Heart right ventricle (tissue), 16 donors: ENCODE results near the gene POF1B. TPM values are rescaled to one million over a fixed set of nuclear protein-coding genes. Genes with fewer than 3 reads are reported as not detected.

Experiments
- ATAC-seq, 8 donors: fragments of 200-7000 bp; cut with Tn5 transposase; one replicate each; pipeline ENCODE4 v1.9.1; 2020; ENCODE audit warnings: mild to moderate bottlenecking in 8 of 8, moderate library complexity in 8 of 8, moderate number of reproducible peaks in 1 of 8
- DNase-seq, 2 donors: peaks; one replicate each; pipeline ENCODE4 v3.0.0-alpha.2; 2020
- H3K27ac ChIP-seq, 10 donors: fragments of 200-600 bp; sonication (generic) in 2 of 10; one replicate each; pipeline versions ENCODE4 v1.5.0 to v1.8.0; 2020 to 2022; ENCODE audit warnings: mild to moderate bottlenecking in 3 of 10
- H3K27me3 ChIP-seq, 7 donors: fragments of 200-600 bp; one replicate each; pipeline ENCODE4 v1.8.0; 2021 to 2022; ENCODE audit warnings: mild to moderate bottlenecking in 2 of 7
- H3K36me3 ChIP-seq, 9 donors: fragments of 200-600 bp; sonication (generic) in 1 of 9; one replicate each; pipeline versions ENCODE4 v1.5.0 to v1.8.0; 2020 to 2022; ENCODE audit warnings: mild to moderate bottlenecking in 2 of 9
- H3K4me1 ChIP-seq, 9 donors: fragments of 200-600 bp; sonication (generic) in 1 of 9; one replicate each; pipeline versions ENCODE4 v1.5.0 to v1.8.0; 2020 to 2022; ENCODE audit warnings: mild to moderate bottlenecking in 4 of 9
- H3K4me3 ChIP-seq, 10 donors: fragments of 200-600 bp; sonication (generic) in 2 of 10; one replicate each; pipeline versions ENCODE4 v1.5.0 to v1.8.0; 2020 to 2022; ENCODE audit warnings: mild to moderate bottlenecking in 7 of 10, moderate library complexity in 2 of 10
- H3K9me3 ChIP-seq, 11 donors: fragments of 200-600 bp in 10 of 11; sonication (generic) in 2 of 11; one replicate each; pipeline versions ENCODE4 v1.5.0 to v1.8.0; 2013 to 2022; ENCODE audit warnings: mild to moderate bottlenecking in 2 of 11, control low read depth in 1 of 11, moderate library complexity in 1 of 11
- CTCF ChIP-seq, 9 donors: fragments of 200-600 bp; sonication (generic) in 2 of 9; IDR thresholded peaks; one replicate each; pipeline versions ENCODE4 v1.5.0 to v1.8.0; 2021 to 2022; ENCODE audit warnings: antibody characterized with exemption in 9 of 9, mild to moderate bottlenecking in 5 of 9, moderate library complexity in 1 of 9
- WGBS, 2 donors: extraction: QIAGEN DNeasy Blood & Tissue Kit; methylation state at CpG; one replicate each; pipeline ENCODE4 v1.1.7; 2013; ENCODE audit warnings: inconsistent platforms in 1 of 2; 5-methylcytosine and 5-hydroxymethylcytosine counted together
- intact Hi-C, 10 donors: fragments of 100-400 bp; cut with DNase I; formaldehyde crosslinking; loops; one replicate each; pipeline versions ENCODE4 v1.11.1 to v1.14.2; 2022
- polyA plus RNA-seq, 2 donors: library from polyadenylated mRNA; stranded (reverse); fragments of 200-250 nt; gene quantifications; one replicate each; pipeline ENCODE4 v1.2.3, GENCODE V29; 2013
- total RNA-seq, 10 donors: library from RNA; stranded (reverse); fragmentation: NEBNext Ultra II Directional in 3 of 10; extraction: Animal tissue kit (Norgen Biotek cat#: 25700) in 3 of 10; gene quantifications; one replicate each; pipeline versions ENCODE4 v1.2.1 to v1.2.4, GENCODE V29; 2021 to 2023
- donor health status: Arrhythmogenic right ventricular cardiomyopathy.
- donor health status: ischemic (EF 13 %, LVEDD 7.1; RV severe dilation, severe dysfunction).
- donor health status: healthy with polysubstance abuse.
- donor health status: DM: no; HTN: yes; CAD: no.
- donor health status: DM: no; HTN: no; CAD: no.
- donor health status: ischemic (EF 25% LVEDD 6.9; RV normal size, moderate dysfunction).
- donor health status: ischemic (EF 25% LVEDD 5.7; RV mildly dilated, moderate dysfunction).
- donor health status: healthy.
- donor health status: DM: yes; HTN: yes; CAD: no.
- donor health status: Ischemic cardiomyopathy.
- donor health status: ischemic (EF 35%, LVEDD 5.7; RV mildly dilated, moderate dysfunction).
- donor health status: nonischemic (EF 11% LVEDD 7.7; RV severe dilation, severe dysfunction).
- donor health status: DM: yes; HTN: yes; CAD: no.
- donor health status: PGD.
- donor health status: ischemic (EF 29% LVEDD 5.4; RV normal size, mild dysfunction).
- donor health status: nonischemic (EF 23%, LVEDD 6.1; RV moderate dilation, normal function).

Gene POF1B
- total and polyA plus RNA-seq, 12 donors, result 0.19 to 5.9 (median 1.8) TPM

GRCh38 chrX:85391185-85391877, 11.9 kb upstream of the POF1B start:
- Histone ChIP-seq H3K27ac (no peak overlapping the region), H3K36me3 (no peaks in the 10 kb centered on the region), H3K4me3 (no peak overlapping the region), H3K9me3 (no peaks in the 10 kb centered on the region), H3K4me1 (no peaks in the 10 kb centered on the region), H3K27me3 (no peaks in the 10 kb centered on the region)
- DNase-seq (no peak), ATAC-seq (no peak)
- intact Hi-C loops, result no loop called here
- no peak for TF ChIP-seq CTCF (IDR thresholded peaks at IDR 0.05)
- WGBS, 2 donors, result 9 to 13% methylated on average over 1 of the region's 1 CpG

- intact Hi-C loops, result no loop called here
- WGBS, 2 donors, result 79 to 88% methylated on average over 3 of the region's 3 CpGs
- no peak for TF ChIP-seq CTCF (IDR thresholded peaks at IDR 0.05)
Observed at GRCh38 chrX:85381602-85382001, 2.1 kb upstream of the POF1B start.

GRCh38 chrX:85378461-85378860, 1.0 kb downstream of the POF1B start:
- Histone ChIP-seq H3K27ac (no peak overlapping the region), H3K4me3 (peak overlapping the region in 3 of 10 donors; percentile 24 to 38 (median 32)), H3K27me3 (no peaks in the 10 kb centered on the region), H3K4me1 (no peaks in the 10 kb centered on the region), H3K36me3 (no peaks in the 10 kb centered on the region), H3K9me3 (no peaks in the 10 kb centered on the region)
- ATAC-seq (no peak), DNase-seq (no peak)
- WGBS, 2 donors, result 39 to 64% methylated on average over 2 of the region's 2 CpGs
- no peak for TF ChIP-seq CTCF (IDR thresholded peaks at IDR 0.05)
- intact Hi-C loops, result no loop called here

More at GRCh38 chrX:85381602-85382001, 2.1 kb upstream of the POF1B start:
- Histone ChIP-seq H3K27ac (no peak overlapping the region), H3K36me3 (no peaks in the 10 kb centered on the region), H3K27me3 (no peaks in the 10 kb centered on the region), H3K4me3 (no peak overlapping the region), H3K4me1 (no peaks in the 10 kb centered on the region), H3K9me3 (no peaks in the 10 kb centered on the region)
- ATAC-seq, result no peak
- DNase-seq, result no peak

- no peak for TF ChIP-seq CTCF (IDR thresholded peaks at IDR 0.05)
- Histone ChIP-seq H3K9me3 (no peaks in the 10 kb centered on the region), H3K4me1 (no peaks in the 10 kb centered on the region), H3K27me3 (no peaks in the 10 kb centered on the region), H3K27ac (no peak overlapping the region), H3K36me3 (no peaks in the 10 kb centered on the region), H3K4me3 (peak overlapping the region in 3 of 10 donors; percentile 7 to 19 (median 15))
- DNase-seq (peak in 1 of 2 donors; percentile 6), ATAC-seq (peak in 4 of 8 donors; percentile 50 to 70 (median 64))
- 3 to 9% methylated on average over 5 of the region's 5 CpGs for WGBS, 2 donors
- intact Hi-C loops, result no loop called here
Observed at GRCh38 chrX:85375333-85375738, 4.1 kb downstream of the POF1B start.
